ENCODE data around the gene HSDL2.

HSDL2 gene

DNA sequence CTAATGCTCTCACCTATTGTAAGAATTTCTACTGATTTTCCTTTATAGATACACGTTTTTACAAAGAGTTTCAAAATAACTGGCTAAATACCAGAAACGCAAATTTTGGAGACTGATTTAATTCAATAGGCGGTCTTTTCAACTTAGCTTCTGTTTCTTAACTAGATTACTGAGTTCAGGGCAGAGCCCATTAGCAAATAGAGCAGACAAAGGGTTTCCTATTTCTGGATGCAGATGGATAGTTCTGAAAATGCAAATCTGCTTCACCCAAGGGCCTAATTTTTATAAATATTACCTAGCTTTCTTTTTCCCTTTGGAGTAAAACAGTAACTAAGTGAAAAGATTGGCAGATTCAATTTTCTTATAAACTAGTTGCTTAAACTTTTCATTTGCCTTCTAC is 93.1 kb downstream of the HSDL2 start:
- no peak for TF ChIP-seq ZFP3 (CRISPR knock-in tag; IDR thresholded peaks at IDR 0.05)
- no peak for TF ChIP-seq ZNF565 (CRISPR knock-in tag; conservative IDR thresholded peaks at IDR 0.05; ENCODE audit: low read depth)
- TF ChIP-seq, protein P1, sequence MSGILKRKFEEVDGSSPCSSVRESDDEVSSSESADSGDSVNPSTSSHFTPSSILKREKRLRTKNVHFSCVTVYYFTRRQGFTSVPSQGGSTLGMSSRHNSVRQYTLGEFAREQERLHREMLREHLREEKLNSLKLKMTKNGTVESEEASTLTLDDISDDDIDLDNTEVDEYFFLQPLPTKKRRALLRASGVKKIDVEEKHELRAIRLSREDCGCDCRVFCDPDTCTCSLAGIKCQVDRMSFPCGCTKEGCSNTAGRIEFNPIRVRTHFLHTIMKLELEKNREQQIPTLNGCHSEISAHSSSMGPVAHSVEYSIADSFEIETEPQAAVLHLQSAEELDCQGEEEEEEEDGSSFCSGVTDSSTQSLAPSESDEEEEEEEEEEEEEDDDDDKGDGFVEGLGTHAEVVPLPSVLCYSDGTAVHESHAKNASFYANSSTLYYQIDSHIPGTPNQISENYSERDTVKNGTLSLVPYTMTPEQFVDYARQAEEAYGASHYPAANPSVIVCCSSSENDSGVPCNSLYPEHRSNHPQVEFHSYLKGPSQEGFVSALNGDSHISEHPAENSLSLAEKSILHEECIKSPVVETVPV (CRISPR knock-in tag; IDR thresholded peaks at IDR 0.05): no peak
- TF ChIP-seq, protein P2, sequence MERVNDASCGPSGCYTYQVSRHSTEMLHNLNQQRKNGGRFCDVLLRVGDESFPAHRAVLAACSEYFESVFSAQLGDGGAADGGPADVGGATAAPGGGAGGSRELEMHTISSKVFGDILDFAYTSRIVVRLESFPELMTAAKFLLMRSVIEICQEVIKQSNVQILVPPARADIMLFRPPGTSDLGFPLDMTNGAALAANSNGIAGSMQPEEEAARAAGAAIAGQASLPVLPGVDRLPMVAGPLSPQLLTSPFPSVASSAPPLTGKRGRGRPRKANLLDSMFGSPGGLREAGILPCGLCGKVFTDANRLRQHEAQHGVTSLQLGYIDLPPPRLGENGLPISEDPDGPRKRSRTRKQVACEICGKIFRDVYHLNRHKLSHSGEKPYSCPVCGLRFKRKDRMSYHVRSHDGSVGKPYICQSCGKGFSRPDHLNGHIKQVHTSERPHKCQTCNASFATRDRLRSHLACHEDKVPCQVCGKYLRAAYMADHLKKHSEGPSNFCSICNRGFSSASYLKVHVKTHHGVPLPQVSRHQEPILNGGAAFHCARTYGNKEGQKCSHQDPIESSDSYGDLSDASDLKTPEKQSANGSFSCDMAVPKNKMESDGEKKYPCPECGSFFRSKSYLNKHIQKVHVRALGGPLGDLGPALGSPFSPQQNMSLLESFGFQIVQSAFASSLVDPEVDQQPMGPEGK (CRISPR knock-in tag; IDR thresholded peaks at IDR 0.05; ENCODE audit: borderline replicate concordance): no peak
- no peak for TF ChIP-seq ZC3H10 (CRISPR knock-in tag; IDR thresholded peaks at IDR 0.05)
- no peak for TF ChIP-seq ESRRG (CRISPR knock-in tag; IDR thresholded peaks at IDR 0.05)
- ATAC-seq: no peak

GRCh38 chr9:112473986-112474385 is 94.1 kb downstream of the HSDL2 start:
- TF ChIP-seq GLIS3 (CRISPR knock-in tag; IDR thresholded peaks at IDR 0.05) (no peak), ARNTL (CRISPR knock-in tag; IDR thresholded peaks at IDR 0.05; ENCODE audit: borderline replicate concordance, low read depth) (no peak), ZC3H10 (CRISPR knock-in tag; IDR thresholded peaks at IDR 0.05) (no peak), ZFP30 (CRISPR knock-in tag; IDR thresholded peaks at IDR 0.05) (no peak), RARB (CRISPR knock-in tag; IDR thresholded peaks at IDR 0.05) (no peak), ZNF70 (CRISPR knock-in tag; IDR thresholded peaks at IDR 0.05) (no peak)
- no peak for ATAC-seq

DNA sequence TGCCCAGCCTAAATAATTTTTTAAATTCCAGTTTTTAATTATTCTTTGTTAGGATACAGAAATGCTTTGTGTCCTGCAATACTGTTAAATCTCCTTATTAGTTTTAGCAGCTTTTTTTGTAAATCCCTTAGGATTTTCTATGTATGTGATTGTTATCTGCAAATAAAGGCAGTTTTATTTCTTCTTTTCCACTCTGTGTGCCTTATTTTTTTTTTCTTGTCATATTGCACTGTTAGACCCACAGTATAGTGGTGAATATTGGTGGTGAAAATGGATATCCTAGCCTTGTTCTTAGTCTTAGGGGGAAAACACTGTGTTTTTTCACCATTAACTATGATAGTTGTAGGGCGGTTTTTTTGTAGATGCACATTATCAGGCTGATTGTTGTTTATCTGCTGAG is 95.4 kb downstream of the HSDL2 start:
- TF ChIP-seq ZNF70 (CRISPR knock-in tag; IDR thresholded peaks at IDR 0.05) (no peak), GLIS3 (CRISPR knock-in tag; IDR thresholded peaks at IDR 0.05) (no peak), TOX (CRISPR knock-in tag; IDR thresholded peaks at IDR 0.05; ENCODE audit: borderline replicate concordance) (no peak), ARNTL (CRISPR knock-in tag; IDR thresholded peaks at IDR 0.05; ENCODE audit: borderline replicate concordance, low read depth) (no peak), ZC3H10 (CRISPR knock-in tag; IDR thresholded peaks at IDR 0.05) (no peak), CREB5 (CRISPR knock-in tag; IDR thresholded peaks at IDR 0.05; ENCODE audit: low read depth) (no peak), ZNF565 (CRISPR knock-in tag; conservative IDR thresholded peaks at IDR 0.05; ENCODE audit: low read depth) (no peak), PPARA (CRISPR knock-in tag; IDR thresholded peaks at IDR 0.05; ENCODE audit: borderline replicate concordance) (no peak), SNAI2 (CRISPR knock-in tag; IDR thresholded peaks at IDR 0.05) (no peak), ESRRG (CRISPR knock-in tag; IDR thresholded peaks at IDR 0.05) (no peak), BACH2 (CRISPR knock-in tag; IDR thresholded peaks at IDR 0.05; ENCODE audit: borderline replicate concordance) (no peak), TCF4 (CRISPR knock-in tag; IDR thresholded peaks at IDR 0.05; ENCODE audit: borderline replicate concordance) (no peak), ZNF8 (CRISPR knock-in tag; IDR thresholded peaks at IDR 0.05) (no peak), ZFP30 (CRISPR knock-in tag; IDR thresholded peaks at IDR 0.05) (no peak), RARB (CRISPR knock-in tag; IDR thresholded peaks at IDR 0.05) (no peak), CSDC2 (CRISPR knock-in tag; IDR thresholded peaks at IDR 0.05) (no peak)
- TF ChIP-seq, protein P2 (CRISPR knock-in tag; IDR thresholded peaks at IDR 0.05; ENCODE audit: borderline replicate concordance): no peak
- TF ChIP-seq, protein P3, sequence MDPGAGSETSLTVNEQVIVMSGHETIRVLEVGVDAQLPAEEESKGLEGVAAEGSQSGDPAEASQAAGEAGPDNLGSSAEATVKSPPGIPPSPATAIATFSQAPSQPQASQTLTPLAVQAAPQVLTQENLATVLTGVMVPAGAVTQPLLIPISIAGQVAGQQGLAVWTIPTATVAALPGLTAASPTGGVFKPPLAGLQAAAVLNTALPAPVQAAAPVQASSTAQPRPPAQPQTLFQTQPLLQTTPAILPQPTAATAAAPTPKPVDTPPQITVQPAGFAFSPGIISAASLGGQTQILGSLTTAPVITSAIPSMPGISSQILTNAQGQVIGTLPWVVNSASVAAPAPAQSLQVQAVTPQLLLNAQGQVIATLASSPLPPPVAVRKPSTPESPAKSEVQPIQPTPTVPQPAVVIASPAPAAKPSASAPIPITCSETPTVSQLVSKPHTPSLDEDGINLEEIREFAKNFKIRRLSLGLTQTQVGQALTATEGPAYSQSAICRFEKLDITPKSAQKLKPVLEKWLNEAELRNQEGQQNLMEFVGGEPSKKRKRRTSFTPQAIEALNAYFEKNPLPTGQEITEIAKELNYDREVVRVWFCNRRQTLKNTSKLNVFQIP (CRISPR knock-in tag; IDR thresholded peaks at IDR 0.05; ENCODE audit: borderline replicate concordance, low read depth): no peak
- TF ChIP-seq, protein P1 (CRISPR knock-in tag; IDR thresholded peaks at IDR 0.05): no peak
- no peak for ATAC-seq

Data from SK-N-SH treated with all-trans-retinoic acid at 6 μM for 48 hours (cell line).